Mesothelial cell of epicardium (in vitro differentiated cells): ENCODE measurements around the gene POLA1. TPM values are rescaled to one million over a fixed set of nuclear protein-coding genes. Genes with fewer than 3 reads are reported as not detected.

Experiments
- DNase-seq, 2 experiments: peaks; one replicate each; pipeline ENCODE4 v3.0.0; 2021; ENCODE audit warnings: low spot score in 2 of 2; ENCODE audit not compliant: unreplicated experiment in 2 of 2
- H3K27ac Mint-ChIP-seq: 2 replicates; pipeline ENCODE4 v1.8.0; 2021; ENCODE audit warnings: mixed read lengths
- H3K27me3 Mint-ChIP-seq: 2 replicates; pipeline ENCODE4 v1.8.0; 2021; ENCODE audit warnings: low read depth, mixed read lengths
- H3K36me3 Mint-ChIP-seq: 2 replicates; pipeline ENCODE4 v1.8.0; 2021; ENCODE audit warnings: mixed read lengths
- H3K4me1 Mint-ChIP-seq: 2 replicates; pipeline ENCODE4 v1.8.0; 2021; ENCODE audit warnings: mixed read lengths
- H3K4me3 Mint-ChIP-seq: 2 replicates; pipeline ENCODE4 v1.8.0; 2021; ENCODE audit warnings: mild to moderate bottlenecking, moderate library complexity, mixed read lengths
- H3K9me3 Mint-ChIP-seq: 2 replicates; pipeline ENCODE4 v1.8.0; 2021; ENCODE audit warnings: mixed read lengths
- total RNA-seq: library from RNA; stranded (reverse); gene quantifications from 3 replicates; pipeline ENCODE4 v1.2.1, GENCODE V29; 2021
- TF ChIP-seq, protein P1 (sequence below): fragments of 200-600 bp; sonication (generic); IDR thresholded peaks from one replicate; pipeline ENCODE4 v1.5.0; 2021; ENCODE audit warnings: antibody characterized with exemption; ENCODE audit not compliant: unreplicated experiment

The POLA1 gene
- total RNA-seq, 1 donor from 2014 or later = 30.4 TPM

GRCh38 chrX:24732766-24733500, 39.2 kb downstream of the POLA1 start:
- H3K27ac Mint-ChIP-seq = no peak overlapping the region
- no peaks in the 10 kb centered on the region for H3K27me3 Mint-ChIP-seq
- TF ChIP-seq, protein P1, sequence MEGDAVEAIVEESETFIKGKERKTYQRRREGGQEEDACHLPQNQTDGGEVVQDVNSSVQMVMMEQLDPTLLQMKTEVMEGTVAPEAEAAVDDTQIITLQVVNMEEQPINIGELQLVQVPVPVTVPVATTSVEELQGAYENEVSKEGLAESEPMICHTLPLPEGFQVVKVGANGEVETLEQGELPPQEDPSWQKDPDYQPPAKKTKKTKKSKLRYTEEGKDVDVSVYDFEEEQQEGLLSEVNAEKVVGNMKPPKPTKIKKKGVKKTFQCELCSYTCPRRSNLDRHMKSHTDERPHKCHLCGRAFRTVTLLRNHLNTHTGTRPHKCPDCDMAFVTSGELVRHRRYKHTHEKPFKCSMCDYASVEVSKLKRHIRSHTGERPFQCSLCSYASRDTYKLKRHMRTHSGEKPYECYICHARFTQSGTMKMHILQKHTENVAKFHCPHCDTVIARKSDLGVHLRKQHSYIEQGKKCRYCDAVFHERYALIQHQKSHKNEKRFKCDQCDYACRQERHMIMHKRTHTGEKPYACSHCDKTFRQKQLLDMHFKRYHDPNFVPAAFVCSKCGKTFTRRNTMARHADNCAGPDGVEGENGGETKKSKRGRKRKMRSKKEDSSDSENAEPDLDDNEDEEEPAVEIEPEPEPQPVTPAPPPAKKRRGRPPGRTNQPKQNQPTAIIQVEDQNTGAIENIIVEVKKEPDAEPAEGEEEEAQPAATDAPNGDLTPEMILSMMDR = no peak
- H3K9me3 Mint-ChIP-seq = no peaks in the 10 kb centered on the region
- H3K36me3 Mint-ChIP-seq = peaks cover 21% of the 10 kb centered on the region
- H3K4me1 Mint-ChIP-seq = no peaks in the 10 kb centered on the region
- no peak overlapping the region for H3K4me3 Mint-ChIP-seq
- no peak for DNase-seq

DNA sequence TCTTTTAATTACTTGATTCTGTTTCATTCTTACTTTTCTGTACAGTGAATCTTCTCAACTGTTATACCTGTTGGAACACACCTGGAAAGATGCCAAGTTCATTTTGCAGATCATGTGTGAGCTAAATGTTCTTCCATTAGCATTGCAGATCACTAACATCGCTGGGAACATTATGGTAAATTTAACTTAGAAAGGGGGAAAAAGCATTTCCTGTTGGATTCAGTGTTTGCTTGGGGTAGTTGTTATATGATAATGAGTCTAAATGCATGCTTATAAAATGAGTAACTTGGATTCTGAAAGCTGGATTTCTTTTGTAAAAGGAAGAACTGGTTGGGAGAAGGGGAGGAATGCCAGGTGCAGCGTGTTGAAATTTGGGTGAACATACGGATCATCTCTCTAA, 47.6 kb downstream of the POLA1 start:
- Mint-ChIP-seq H3K27me3 (no peaks in the 10 kb centered on the region), H3K9me3 (no peaks in the 10 kb centered on the region), H3K36me3 (peaks cover 7% of the 10 kb centered on the region), H3K27ac (no peak overlapping the region), H3K4me3 (no peak overlapping the region), H3K4me1 (peaks cover 5% of the 10 kb centered on the region)
- TF ChIP-seq, protein P1 = no peak
- no peak for DNase-seq

DNA sequence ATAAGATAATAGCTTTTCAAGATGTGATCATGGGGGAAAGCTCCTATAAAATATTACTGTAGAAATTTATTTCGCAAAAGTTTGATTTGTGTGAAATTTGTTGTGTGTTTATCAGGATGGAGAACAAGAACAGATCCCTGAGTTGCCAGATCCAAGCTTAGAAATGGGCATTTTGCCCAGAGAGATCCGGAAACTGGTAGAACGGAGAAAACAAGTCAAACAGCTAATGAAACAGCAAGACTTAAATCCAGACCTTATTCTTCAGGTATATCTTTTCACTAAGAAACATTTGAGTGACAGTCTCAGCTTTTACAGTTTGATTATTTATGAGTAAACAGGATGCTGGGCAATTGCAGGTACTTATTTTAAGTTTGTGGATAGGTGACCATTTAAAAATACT, 54.5 kb downstream of the POLA1 start:
- Mint-ChIP-seq H3K4me1 (peaks cover 5% of the 10 kb centered on the region), H3K36me3 (peaks cover 15% of the 10 kb centered on the region), H3K27ac (no peak overlapping the region), H3K4me3 (no peak overlapping the region), H3K27me3 (no peaks in the 10 kb centered on the region), H3K9me3 (no peaks in the 10 kb centered on the region)
- TF ChIP-seq, protein P1 = no peak
- no peak for DNase-seq

DNA sequence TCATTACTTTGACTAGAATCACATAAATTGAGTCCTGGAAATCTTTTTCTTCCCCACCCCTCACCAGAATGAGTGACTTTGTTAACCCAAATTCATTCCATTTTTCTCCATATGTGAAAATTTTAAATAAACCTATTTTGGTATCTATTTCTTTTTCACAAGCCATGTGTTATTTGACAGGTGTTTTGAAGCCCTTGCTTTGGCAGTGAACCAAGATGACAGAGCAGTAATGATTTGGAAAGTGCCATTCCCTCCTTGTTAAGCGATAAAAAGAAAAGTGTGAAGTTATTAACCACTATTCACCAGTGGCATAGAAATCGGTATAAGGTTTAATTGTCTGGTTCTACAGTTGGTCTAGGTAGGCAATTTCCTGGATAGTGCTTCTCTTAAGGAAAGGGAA, 66.1 kb downstream of the POLA1 start:
- DNase-seq = no peak
- no peak overlapping the region for H3K4me3 Mint-ChIP-seq

GRCh38 chrX:24760363-24761000, 66.8 kb downstream of the POLA1 start:
- Mint-ChIP-seq H3K4me3 (no peak overlapping the region), H3K27ac (peak overlapping the region; percentile 87), H3K4me1 (peaks cover 33% of the 10 kb centered on the region), H3K9me3 (no peaks in the 10 kb centered on the region), H3K27me3 (no peaks in the 10 kb centered on the region), H3K36me3 (peaks cover 21% of the 10 kb centered on the region)
- TF ChIP-seq, protein P1 = no peak
- no peak for DNase-seq

More for the DNA sequence above, 66.1 kb downstream of the POLA1 start:
- no peaks in the 10 kb centered on the region for H3K27me3 Mint-ChIP-seq
- H3K36me3 Mint-ChIP-seq = peaks cover 19% of the 10 kb centered on the region
- TF ChIP-seq, protein P1 = no peak
- peaks cover 33% of the 10 kb centered on the region for H3K4me1 Mint-ChIP-seq
- no peaks in the 10 kb centered on the region for H3K9me3 Mint-ChIP-seq
- no peak overlapping the region for H3K27ac Mint-ChIP-seq
